ENCODE data around the gene TMEM62. TPM values are rescaled to one million over a fixed set of nuclear protein-coding genes. Genes with fewer than 3 reads are reported as not detected.
"Not testable (repeated sequence)": the region's sequence is repeated elsewhere in the genome, so short reads cannot be mapped to it uniquely, and the experiment has no call there.

Gene TMEM62
- total RNA-seq, 2 experiments from 2014 or later = 24.2 to 27.4 TPM

- peaks cover 10% of the 10 kb centered on the region; the same call in 1 of the 2 replicates for H3K9me3 ChIP-seq (ENCODE audit: low read length)
- H3K27ac ChIP-seq (ENCODE audit: low read depth, low read length, poor library complexity, severe bottlenecking) = no peak overlapping the region
- peaks cover 79% of the 10 kb centered on the region for H3K36me3 ChIP-seq (ENCODE audit: insufficient read depth, low read length)
- BruUV-seq (replicated peaks) = no TSS peak
- H2AFZ ChIP-seq (ENCODE audit: low read length) = no peak overlapping the region
- ChIA-PET CTCF (ENCODE audit: unreplicated experiment) (no interaction called here), POLR2A (no interaction called here)
- no peaks in the 10 kb centered on the region for H3K9me2 ChIP-seq (ENCODE audit: insufficient read depth, low read length)
- intact Hi-C loops (cut with micrococcal nuclease; ENCODE audit: unreplicated experiment) = no loop called here
- no peak overlapping the region for H3K4me3 ChIP-seq (ENCODE audit: low read depth, low read length, poor library complexity, severe bottlenecking)
- H3K79me2 ChIP-seq (ENCODE audit: insufficient read depth, low read depth, low read length) = no peaks in the 10 kb centered on the region
- DNase-seq (ENCODE audit: low spot score) = no peak
- H3K4me1 ChIP-seq (ENCODE audit: insufficient read depth, low read length, poor library complexity, severe bottlenecking) = no peaks in the 10 kb centered on the region
- no peak for TF ChIP-seq CTCF (conservative IDR thresholded peaks at IDR 0.05; ENCODE audit: low read length)
- TF ChIP-seq EZH2phosphoT487 (IDR thresholded peaks at IDR 0.05; ENCODE audit: borderline replicate concordance, low read depth, low read length) = no peak
- H3K4me2 ChIP-seq (ENCODE audit: low read length) = no peak overlapping the region
- no peaks in the 10 kb centered on the region for H4K20me1 ChIP-seq (ENCODE audit: insufficient read depth, low read length)
Observed at GRCh38 chr15:43169888-43170287, 36.5 kb downstream of the TMEM62 start.

DNA sequence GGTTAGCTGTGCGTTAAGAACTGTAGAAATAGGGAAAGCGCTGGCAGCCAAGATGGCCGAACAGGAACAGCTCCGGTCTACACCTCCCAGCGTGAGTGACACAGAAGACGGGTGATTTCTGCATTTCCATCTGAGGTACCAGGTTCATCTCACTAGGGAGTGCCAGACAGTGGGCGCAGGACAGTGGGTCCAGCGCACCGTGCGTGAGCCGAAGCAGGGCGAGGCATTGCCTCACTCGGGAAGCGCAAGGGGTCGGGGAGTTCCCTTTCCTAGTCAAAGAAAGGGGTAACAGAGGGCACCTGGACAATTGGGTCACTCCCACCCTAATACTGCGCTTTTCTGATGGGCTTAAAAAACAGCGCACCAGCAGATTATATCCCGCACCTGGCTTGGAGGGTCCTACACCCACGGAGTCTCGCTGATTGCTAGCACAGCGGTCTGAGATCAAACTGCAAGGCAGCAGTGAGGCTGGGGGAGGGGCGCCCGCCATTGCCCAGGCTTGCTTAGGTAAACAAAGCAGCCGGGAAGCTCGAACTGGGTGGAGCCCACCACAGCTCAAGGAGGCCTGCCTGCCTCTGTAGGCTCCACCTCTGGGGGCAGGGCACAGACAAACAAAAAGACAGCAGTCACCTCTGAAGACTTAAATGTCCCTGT is 42.4 kb downstream of the TMEM62 start:
- not testable (repeated sequence) for H3K9me2 ChIP-seq (ENCODE audit: insufficient read depth, low read length); H3K27ac ChIP-seq (ENCODE audit: low read depth, low read length, poor library complexity, severe bottlenecking)

DNA sequence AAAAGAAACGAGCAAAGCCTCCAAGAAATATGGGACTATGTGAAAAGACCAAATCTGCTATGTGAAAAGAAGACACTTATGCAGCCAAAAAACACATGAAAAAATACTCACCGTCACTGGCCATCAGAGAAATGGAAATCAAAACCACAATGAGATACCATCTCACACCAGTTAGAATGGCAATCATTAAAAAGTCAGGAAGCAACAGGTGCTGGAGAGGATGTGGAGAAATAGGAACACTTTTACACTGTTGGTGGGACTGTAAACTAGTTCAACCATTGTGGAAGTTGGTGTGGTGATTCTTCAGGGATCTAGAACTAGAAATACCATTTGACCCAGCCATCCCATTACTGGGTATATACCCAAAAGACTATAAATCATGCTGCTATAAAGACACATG is 43.8 kb downstream of the TMEM62 start:
- CTCF ChIA-PET (ENCODE audit: unreplicated experiment); POLR2A ChIA-PET; H3K4me3 ChIP-seq (ENCODE audit: low read depth, low read length, poor library complexity, severe bottlenecking); H2AFZ ChIP-seq (ENCODE audit: low read length); H3K79me2 ChIP-seq (ENCODE audit: insufficient read depth, low read depth, low read length); H3K4me2 ChIP-seq (ENCODE audit: low read length); H3K9me2 ChIP-seq (ENCODE audit: insufficient read depth, low read length); intact Hi-C loops (cut with micrococcal nuclease; ENCODE audit: unreplicated experiment); DNase-seq (ENCODE audit: low spot score); H4K20me1 ChIP-seq (ENCODE audit: insufficient read depth, low read length); H3K4me1 ChIP-seq (ENCODE audit: insufficient read depth, low read length, poor library complexity, severe bottlenecking); BruUV-seq (replicated peaks); H3K27ac ChIP-seq (ENCODE audit: low read depth, low read length, poor library complexity, severe bottlenecking): not testable (repeated sequence)
- peaks cover 11% of the 10 kb centered on the region; the same call in 1 of the 2 replicates for H3K9me3 ChIP-seq (ENCODE audit: low read length)
- H3K36me3 ChIP-seq (ENCODE audit: insufficient read depth, low read length) = peaks cover 76% of the 10 kb centered on the region

More for the DNA sequence above, 42.4 kb downstream of the TMEM62 start:
- H3K4me2 ChIP-seq (ENCODE audit: low read length); H2AFZ ChIP-seq (ENCODE audit: low read length); H3K4me3 ChIP-seq (ENCODE audit: low read depth, low read length, poor library complexity, severe bottlenecking); intact Hi-C loops (cut with micrococcal nuclease; ENCODE audit: unreplicated experiment); CTCF ChIA-PET (ENCODE audit: unreplicated experiment); BruUV-seq (replicated peaks); H3K4me1 ChIP-seq (ENCODE audit: insufficient read depth, low read length, poor library complexity, severe bottlenecking); H4K20me1 ChIP-seq (ENCODE audit: insufficient read depth, low read length); POLR2A ChIA-PET; H3K79me2 ChIP-seq (ENCODE audit: insufficient read depth, low read depth, low read length); DNase-seq (ENCODE audit: low spot score): not testable (repeated sequence)
- peaks cover 13% of the 10 kb centered on the region; the same call in 1 of the 2 replicates for H3K9me3 ChIP-seq (ENCODE audit: low read length)
- peaks cover 76% of the 10 kb centered on the region for H3K36me3 ChIP-seq (ENCODE audit: insufficient read depth, low read length)
